Activated effector memory CD4-positive, alpha-beta T cell treated with anti-CD3 and anti-CD28 coated beads, Interleukin-2, amount 50 U/mL, for 16 hours (primary cell): ENCODE data around the gene PPP1R27.

Source experiments
- DNase-seq: peaks from one replicate; pipeline ENCODE4 v3.0.0-alpha.2; 2020

Gene PPP1R27

DNA sequence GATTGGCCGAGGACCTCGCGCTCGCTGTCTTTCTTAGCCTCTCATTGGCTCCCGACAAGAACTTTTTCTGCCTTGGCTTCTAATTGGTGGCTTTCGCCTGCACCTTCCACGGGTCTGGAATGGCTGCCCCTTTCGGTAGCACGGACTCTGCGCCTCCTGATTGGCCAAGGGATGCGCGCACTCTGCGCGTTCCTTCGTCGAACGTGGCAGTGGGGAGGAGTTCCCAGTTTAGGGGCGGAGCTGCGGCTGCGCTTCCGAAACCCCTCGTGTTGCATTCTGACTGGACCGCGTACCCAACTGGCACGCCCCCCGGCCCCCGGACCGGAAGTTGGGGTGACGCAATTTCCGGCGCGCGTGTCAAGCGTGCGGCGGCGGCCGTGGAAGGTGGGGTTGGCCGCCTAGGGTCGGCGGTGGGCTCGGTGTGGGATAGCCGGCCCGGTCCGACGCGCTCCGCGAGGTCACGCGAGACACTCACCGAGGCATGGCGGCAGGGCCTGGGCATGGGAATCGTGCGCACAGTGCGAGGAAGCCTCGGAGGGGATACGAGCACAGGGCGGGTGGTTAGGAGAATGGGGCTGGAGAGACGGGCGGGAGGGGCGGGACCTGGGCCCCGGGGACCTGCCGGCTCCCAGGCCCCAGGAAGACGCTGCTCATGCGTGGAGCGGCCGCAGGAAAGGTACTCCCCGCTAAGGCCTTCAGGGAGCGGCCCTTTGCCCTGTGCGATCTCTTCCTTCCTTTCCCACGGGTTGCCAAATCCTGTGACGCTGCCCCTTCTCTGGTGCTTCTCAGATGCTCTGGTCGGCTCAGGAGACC is 26.1 kb upstream of the PPP1R27 start:
- DNase-seq: peak; percentile 100

DNA sequence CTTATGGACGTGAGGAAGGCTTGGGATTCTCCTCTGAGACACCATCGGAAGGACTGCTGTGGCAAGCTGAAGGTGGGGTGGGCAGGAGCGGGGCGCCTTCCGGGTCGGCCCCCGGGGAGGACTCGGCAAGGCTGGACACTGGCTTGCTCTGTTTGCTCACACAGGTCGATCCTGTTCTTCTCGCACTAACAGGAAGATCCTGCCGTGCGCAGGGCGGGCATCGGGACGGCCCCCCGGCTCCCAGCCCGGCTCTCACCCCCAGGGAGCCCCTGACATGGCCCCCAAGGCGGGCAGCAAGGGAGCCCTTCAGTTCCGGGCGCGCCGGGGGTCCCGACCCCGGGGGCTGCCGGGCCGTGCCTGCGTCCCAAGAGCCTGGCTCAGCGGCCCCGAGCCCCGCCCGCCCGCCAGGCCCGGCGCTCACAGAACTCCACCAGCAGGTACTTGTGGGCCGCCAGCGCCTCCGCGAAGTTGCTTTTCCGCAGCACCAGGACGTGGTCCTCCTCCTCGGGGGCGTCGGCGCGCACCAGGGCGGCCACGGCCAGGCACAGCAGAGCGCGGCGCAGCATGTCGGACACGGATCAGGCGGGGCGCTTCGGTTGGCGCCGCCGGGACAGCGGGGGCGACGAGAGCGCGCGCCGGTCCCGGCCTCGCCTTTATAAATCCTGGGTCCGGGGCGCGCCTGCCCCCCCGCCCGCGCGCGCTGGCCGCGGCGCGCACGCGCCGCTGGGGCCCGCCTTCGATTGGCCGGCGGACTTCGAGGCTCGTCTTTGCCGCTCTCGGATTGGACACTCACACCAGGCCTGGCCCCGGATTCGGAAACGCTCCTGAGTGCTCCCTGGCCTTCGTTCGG is 25.3 kb upstream of the PPP1R27 start, which contains the start of gene P4HB:
Gene P4HB (minus strand): TSS at position 630 of the 850 bp plus-strand sequence. CDS start 64 bp downstream, at position 566.
- no peak for DNase-seq

DNA sequence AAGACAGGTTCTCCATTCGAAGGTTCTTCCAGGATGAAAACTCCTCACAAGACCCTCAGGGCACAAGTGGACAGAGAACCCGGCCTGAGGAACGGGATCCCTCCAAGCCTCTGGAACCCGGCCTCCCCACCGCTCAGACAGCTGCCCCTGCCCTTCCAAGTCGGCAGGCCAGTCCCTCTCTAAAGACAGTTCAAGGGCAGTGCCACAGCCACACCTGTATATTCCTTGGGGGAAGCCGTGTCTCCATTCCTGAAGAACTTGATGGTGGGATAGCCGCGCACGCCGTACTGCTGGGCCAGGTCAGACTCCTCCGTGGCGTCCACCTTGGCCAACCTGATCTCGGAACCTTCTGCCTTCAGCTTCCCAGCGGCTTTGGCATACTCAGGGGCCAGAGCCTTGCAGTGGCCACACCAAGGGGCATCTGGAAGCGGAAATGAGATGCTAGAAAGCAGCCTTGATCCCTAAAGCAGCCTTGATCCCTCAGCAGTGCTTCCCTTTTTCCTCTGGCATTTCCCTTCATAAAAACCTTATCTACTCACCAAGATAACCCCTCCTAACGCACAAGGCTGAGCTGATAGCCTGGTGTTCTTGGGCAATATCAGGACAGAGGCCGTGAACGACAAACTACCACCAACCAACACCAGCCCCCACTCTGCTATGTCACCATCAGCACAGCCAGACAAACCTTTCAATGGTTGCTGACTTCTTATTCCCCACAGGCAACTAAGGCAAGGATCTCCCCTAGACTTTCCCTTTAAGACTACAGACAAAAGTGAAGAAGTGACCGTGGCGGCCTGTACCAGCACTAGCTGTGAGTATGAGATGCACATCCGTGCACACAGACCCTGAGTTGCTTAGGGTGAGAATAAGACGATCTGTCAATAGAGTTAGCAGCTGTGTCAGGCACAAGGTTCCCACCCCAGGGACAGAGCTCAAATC is 24.4 kb upstream of the PPP1R27 start:
- DNase-seq: no peak

DNA sequence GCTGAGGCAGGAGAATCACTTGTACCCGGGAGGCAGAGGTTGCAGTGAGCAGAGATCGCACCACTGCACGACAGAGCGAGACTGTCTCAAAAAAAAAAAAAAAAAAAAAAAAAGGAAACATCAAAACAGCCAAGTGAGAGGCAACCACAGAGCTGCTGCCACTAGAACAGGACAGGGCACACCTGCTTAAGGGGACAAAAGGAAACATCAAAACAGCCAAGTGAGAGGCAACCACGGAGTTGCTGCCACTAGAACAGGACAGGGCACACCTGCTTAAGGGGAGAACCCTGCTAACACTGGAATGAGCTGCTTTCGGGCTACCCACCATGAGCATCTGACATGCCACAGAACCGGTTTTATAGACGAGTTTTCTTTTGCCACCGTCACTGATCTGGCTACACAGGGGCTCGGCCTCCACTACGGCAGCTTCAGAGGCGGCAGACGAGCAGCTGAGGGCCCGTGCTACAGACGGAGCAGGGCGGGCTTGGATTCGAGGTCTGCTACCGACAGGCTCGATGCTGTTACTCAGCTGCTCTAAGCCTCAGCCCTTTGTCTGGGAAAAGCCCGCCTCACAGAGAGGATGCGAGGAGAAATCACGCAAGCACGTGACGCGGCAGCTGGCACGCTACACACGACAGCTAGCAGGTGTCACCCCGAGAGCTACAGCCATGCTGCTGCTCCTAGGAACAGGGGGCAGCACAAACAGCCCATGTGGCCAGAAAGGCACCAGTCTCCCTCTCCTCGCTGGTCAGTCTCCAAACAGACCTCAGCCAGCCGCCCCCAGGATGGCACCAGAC is 23.5 kb upstream of the PPP1R27 start:
- DNase-seq: no peak

DNA sequence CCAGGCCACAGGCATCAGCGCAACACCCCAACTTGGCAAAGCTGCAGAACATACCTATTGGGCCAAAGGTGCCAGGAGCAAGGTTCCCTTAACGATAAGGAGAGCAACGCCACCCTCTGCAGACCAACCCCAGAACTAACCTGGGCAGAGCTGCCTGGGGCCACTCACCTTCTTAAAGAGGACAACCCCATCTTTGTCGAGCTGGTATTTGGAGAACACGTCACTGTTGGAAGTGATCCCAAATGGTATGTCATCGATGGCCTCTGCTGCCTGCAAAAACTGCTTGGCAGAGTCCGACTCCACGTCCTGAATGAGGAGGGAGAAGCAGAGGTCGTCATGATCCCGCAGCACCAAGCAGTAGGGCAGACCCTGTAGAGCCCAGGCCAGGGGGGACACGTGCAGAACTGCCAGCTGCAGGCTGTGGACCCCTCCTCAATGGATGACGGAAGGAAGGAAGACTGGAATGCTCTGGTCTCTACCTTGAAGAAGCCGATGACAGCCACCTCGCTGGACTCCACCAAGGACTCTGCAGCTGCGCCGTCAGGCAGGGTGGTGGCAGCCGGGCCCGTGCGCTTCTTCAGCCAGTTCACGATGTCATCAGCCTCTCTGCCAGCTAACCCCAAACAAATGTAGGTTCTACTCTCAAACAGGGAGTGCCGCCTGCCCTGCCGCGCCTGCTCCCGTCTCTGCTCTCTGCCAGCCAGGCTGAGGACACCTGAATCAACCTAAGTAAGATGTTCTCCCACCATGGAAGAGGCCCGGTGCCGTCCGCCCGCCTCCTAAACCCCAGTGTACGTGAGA is 20.3 kb upstream of the PPP1R27 start:
- DNase-seq: no peak

DNA sequence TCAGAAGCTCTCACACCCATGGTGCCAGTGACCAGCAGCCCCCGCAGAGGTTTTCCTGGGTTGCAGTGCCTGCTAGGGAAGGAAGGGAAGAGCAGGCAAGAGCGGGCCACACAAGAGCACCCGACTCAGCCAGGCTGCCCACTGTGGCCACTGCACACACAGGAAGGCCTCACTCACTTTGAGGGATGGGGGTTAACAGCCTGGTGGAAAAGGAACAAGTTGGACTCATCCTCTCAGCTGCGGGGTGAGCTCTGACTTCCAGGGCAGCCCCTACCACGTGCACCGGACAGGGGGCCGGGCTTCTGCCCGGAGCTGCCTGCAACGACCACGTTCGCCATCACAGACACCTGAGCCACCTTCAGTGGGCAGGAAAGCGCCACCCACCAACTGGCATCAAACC is 17.4 kb upstream of the PPP1R27 start:
- no peak for DNase-seq

DNA sequence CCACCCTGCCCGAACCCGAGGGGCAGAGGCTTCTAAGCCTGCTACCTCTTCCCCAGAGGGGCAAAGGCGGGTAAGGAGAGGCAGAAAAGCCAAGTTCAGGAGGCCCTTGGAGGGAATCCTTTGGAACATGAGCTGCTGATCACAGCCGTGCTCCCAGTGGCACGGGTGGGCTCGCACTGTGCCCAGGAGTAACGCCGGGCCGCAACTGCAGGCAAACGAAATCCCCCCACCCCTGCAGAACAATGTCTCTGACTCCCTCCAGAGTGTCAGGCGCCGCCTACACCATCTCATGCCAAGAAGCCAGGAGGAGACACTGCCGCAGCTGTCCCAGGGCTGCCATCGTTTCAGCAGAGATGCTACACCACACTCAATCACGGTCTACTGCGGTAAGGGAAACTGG is 16.6 kb upstream of the PPP1R27 start:
- DNase-seq: no peak

DNA sequence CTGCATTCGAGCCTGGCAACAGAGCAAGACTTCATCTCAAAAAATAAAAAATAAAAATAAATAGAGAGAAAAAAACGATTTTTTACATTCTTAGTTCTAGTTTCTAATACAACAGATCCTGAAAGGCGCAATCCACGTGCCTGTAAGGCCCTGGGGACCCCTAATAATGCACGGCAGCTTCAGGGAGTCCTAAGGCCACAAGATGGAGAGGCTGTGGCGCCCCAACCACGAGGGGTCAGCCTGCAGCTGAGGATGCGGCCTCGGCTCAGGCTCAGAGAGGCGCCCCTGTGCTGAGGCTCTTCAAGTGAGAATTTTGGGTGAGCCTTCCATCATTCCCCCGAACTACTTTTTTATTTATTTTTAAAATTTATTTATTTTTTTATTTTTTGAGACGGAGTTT is 14.6 kb upstream of the PPP1R27 start:
- DNase-seq: no peak

DNA sequence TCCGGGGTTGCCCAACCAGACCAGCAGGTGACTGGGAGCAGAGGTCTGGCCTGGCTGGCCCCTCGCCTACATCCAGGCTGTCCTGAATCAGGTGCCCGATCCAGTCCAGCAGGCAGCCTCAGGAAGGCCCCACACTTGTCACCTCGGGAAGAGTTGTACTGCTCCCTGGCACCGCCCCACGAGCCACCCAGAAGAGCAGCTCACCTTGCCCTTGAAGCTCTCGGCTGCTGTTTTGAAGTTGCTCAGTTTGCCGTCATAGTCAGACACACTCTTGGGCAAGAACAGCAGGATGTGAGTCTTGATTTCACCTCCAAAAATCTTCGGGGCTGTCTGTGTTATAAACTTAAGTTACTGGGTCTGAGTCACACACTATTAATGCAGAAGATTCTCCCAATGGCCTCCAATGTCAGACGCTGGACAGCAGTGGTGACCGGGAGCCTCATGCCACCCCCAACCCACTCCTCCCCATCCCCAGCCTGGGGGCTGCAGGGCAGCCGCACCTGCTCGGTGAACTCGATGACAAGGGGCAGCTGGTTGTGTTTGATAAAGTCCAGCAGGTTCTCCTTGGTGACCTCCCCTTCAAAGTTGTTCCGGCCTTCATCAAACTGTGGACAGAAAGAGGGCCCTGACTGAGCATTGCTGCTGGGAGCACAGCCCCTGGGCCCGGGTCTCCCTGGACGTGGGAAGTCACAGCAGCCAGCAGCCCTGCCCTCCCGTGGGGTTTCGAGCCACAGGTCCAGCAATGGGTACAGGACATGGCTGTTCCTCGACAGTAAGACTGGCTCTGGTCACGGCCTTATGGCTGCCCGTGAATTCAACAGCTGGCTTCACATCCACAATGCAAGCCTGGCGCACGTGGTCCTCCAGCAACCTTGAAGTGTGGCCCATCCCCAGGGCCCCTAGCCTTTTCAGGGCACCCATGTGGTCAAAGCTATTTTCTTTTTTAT is 12.2 kb upstream of the PPP1R27 start:
- no peak for DNase-seq

DNA sequence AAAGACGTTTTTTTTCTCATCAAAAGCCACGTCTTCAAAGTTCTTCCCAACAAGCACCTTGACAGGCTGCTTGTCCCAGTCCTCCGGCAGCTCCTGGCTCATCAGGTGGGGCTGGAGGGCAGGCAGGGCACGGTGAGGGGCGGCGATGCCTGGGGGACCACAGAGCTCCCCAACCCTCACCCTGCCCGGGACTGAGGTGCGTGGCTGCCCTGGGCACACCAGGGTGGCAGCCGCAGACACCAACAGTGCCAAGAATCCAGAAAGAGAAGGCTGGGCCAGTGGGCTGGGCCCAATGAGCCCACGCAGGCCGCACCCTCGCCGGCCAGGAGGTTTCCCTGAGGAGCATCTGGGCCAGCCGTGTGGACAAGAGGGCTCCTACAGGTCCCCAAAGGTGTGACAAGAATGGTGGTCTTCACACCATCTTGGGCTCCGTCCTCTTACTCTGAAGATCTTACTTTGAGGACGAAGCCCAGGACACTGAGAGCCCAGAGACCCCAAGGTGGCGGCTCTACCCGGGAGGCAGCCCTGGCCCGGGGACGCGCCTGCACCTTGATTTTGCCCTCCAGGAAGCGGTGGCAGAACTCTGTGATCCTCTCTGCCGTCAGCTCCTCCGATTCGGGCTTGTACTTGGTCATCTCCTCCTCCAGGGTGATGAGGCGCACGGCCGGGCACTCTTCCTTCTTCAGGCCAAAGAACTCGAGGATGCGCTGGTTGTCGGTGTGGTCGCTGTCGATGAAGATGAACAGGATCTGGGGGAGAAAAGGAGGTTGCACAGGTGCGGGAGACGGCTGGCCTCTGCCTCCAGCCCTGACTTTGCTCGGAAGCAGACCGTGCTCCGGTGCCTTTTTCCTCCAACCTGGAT is 11.3 kb upstream of the PPP1R27 start:
- DNase-seq: no peak

DNA sequence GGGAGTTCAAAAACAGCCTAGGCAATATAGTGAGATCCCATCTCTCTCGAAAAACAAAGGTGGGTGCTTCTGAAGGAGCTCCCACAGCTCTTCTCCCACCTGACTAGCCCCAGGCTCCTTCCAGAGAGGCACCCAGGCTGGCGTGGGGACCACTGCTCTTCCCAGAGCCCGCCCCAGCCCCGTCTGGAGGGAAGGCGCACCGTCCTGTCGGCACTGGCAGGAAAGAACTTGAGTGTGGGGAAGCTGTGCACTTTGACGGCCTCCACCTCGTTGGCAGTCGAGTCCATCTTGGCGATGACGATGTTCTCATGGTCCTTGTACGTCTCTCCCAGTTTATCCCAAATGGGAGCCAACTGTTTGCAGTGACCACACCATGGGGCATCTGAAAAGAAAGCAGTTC is 10.5 kb upstream of the PPP1R27 start:
- no peak for DNase-seq

DNA sequence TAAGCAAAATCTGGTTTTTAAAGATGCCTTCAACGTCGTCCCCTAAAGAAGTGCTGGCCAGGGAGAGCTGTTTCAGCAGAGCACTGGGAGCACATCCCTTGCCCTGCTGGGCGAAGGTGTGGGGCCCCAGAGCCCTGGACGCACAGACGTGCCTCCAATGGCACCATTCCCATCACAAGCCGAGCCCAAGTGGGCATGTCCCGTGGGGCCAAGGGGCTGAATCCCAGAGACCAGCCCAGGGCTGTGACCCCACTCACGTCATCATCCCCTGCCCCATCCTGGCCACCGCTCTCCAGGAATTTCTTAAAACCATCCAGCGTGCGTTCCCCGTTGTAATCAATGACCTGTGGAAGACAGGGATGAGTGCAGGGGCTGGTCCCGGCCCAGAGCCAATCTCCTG is 10.0 kb upstream of the PPP1R27 start:
- DNase-seq: no peak

DNA sequence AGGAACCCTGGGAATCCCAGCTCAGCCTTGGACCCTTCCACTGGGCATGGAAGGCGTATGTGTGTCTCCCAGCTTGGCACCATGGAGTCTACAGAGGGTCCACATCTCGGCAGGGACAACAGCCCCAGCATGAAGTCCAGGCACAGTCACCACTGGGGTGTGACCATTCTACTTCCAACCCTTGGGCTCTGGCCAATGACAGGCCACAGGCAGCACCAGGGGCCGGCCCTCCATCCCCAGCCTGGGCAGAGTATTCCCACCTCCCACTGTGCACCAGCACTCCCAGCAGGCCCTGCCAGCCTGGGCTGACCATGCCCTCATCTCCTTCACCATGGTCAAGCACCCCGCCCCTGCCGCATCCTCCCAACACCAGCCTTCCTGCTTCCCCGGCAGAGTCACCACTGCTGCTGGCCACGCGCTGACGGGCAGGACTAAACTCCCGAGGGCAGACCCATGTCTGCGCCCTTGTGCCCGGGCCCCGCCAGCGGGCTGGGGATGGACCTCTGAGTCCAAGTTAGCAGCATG is 9.5 kb upstream of the PPP1R27 start:
- no peak for DNase-seq

DNA sequence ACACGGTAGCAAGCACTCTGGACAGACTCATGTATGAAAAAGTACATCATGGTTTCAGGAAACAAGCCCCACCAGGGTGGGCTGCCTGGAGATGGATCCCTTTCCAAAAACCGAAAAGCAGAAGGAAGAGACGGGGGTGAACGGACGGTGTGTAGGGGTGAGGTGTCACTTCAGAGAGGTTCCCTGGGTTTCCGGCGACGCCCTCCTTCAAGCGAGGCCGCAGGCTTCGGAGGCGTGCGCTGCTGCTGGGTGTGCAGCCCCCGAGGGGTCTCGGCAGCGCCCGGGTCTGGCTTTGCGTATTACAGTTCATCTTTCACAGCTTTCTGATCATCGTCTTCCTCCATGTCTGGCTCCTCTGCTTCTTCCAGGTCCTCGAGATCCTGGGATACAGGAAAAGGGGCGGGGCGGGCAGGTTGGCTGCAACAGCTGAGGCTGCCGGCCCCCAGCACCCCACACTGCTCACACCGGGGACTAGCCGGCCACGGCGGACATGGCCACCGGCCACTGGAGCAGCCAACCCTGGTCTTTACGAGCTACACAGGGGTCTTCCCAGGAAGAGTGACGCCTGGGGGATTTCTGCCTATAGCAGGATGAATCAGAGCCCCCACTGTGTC is 9.0 kb upstream of the PPP1R27 start:
- DNase-seq: no peak

DNA sequence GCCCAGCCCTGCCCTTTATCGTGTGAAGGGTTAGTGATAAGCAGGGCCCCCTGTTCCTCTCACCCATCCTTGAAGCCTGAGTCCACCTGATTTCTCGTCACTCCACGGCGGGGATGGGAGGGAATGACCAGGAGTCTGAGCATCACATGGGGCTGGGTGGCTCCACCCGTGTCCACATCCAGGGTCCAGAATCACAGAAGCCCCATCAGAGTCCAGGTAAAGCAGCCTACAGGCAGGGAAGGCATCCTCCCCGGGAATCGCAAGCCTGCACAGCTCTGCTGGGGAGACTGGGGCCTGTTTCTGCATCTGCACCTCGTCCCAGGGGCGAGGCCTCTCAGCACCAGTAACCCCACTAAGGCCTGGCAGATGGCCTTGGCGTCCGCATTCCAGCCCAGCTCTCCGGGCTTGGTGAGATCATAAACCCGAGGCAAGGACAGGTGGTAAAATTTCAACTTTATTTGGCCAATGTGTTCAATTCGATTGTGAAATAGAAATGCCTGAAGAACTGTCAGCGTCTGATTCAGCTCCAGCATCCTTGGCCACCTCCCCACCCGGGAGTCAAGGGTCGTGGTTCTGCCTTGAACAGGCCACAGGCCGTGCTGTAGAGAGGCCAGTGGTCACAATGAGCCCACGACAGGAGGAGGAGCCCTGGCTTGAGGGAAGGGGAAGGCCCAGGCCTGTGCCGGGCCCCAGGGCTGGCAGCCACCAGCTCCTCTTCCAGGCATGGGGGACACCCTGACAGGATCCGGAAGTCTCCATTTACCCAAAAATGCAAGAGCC is 8.1 kb upstream of the PPP1R27 start:
- no peak for DNase-seq

DNA sequence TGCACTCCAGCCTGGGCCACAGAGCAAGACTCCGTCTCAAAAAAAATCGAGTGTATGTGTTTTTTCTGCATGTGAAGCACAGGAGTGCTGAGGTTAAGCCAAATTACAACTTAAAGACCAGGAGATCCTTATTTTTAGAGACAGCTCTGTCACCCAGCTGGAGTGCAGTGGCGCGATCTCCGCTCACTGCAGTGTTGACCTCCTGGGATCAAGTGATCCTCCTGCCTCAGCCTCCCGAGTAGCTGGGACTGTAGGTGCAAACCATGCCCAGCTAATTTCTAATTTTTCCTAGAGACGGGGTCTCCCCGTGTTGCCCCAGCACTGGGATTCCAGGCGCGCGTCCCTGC is 7.5 kb upstream of the PPP1R27 start:
- DNase-seq: no peak

DNA sequence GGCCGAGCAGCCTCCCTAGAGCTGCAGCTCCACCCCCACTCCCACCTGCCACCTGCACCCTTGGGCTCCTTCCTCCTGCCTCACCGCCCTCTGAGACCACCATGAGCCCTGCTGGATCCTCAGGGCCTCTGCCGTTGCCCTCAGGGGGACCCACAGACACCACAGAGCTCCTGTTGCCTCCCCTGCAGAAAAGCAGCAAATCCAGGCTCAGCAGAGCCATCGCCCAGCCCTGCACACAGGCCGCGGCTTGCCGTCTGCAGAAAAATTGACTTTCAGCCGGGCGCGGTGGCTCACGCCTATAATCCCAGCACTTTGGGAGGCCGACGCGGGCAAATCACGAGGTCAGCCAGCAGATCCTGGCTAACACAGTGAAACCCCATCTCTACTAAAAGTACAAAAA is 7.0 kb upstream of the PPP1R27 start:
- DNase-seq: no peak
